Neural crest cell (in vitro differentiated cells): ENCODE results near the gene PODN. TPM values are rescaled to one million over a fixed set of nuclear protein-coding genes. Genes with fewer than 3 reads are reported as not detected.
A peak's percentile ranks its signal among the peaks of the same experiment; 100 is the strongest.

Experiments used
- DNase-seq: peaks from one replicate; pipeline ENCODE4 v3.0.0; 2021; ENCODE audit warnings: low read depth, mixed read lengths, low spot score
- H3K27ac Mint-ChIP-seq: one replicate; pipeline ENCODE4 v1.8.0; 2021; ENCODE audit warnings: mild to moderate bottlenecking, mixed read lengths; ENCODE audit not compliant: unreplicated experiment
- H3K27me3 Mint-ChIP-seq: 2 replicates; pipeline ENCODE4 v1.8.0; 2021; ENCODE audit warnings: low read depth, mild to moderate bottlenecking, mixed read lengths
- H3K36me3 Mint-ChIP-seq: 2 replicates; pipeline ENCODE4 v1.8.0; 2021; ENCODE audit warnings: low read depth, mild to moderate bottlenecking, mixed read lengths
- H3K4me1 Mint-ChIP-seq: 2 replicates; pipeline ENCODE4 v1.8.0; 2021; ENCODE audit warnings: mixed read lengths
- H3K4me3 Mint-ChIP-seq: one replicate; pipeline ENCODE4 v1.8.0; 2021; ENCODE audit warnings: mild to moderate bottlenecking, mixed read lengths
- H3K9me3 Mint-ChIP-seq: 2 replicates; pipeline ENCODE4 v1.8.0; 2021; ENCODE audit warnings: mixed read lengths
- total RNA-seq: library from RNA; stranded (reverse); gene quantifications from 2 replicates; pipeline ENCODE4 v1.2.1, GENCODE V29; 2021
- TF ChIP-seq, protein P1 (sequence below): fragments of 200-600 bp; sonication (generic); conservative IDR thresholded peaks from 2 replicates; pipeline ENCODE4 v1.5.0; 2021; ENCODE audit warnings: antibody characterized with exemption, mild to moderate bottlenecking

Gene PODN
- total RNA-seq, 1 donor from 2014 or later: 0.65 TPM

DNA sequence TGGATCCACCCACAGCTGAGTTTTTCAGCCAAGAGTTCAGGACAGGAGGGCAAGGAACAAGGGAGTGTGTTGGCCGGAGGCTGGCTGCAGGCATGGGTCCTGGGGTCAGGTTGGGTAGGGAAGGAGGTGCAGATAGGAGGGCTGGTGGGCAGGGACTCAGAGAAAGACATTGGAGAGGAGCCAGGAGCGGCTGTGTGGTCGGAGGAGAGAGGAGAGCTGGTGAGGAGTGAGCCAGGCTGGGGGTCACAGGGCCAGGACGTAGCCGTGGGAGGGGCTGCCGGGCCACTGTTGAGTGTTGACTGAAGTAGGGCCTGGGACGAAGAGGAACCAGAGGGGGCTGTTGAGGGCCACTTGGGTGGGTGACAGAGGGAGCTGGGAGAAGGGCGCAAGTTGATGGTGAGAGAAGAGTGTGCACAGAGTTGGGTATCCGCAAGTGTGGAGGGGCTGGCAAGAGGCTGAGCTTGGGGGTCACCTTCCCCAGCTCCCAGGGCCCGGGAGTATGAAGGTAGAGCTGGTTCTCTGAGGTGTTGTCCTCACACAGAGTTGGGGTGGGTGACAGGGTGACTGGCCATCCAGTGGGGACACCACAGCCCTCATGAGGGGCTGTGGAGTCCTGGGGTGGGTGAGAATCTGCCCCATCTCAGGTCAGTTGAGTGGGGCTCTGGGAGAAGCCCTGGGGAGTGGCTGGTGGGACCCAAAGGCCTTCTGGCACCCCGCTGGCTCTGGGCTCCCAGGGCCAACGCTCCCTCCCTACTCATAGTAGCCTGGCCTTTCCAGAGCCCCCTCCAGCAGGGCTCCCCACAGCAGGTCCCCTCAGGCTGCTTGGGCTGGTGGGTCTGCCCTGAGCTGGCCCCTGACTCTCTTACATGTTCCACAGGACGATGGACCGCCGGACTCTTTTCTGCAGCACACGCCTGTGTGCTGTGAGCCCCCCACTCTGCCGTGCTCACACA is 21.9 kb downstream of the PODN start:
- H3K4me3 Mint-ChIP-seq: no peak overlapping the region
- H3K27ac Mint-ChIP-seq: peak overlapping the region; percentile 44

DNA sequence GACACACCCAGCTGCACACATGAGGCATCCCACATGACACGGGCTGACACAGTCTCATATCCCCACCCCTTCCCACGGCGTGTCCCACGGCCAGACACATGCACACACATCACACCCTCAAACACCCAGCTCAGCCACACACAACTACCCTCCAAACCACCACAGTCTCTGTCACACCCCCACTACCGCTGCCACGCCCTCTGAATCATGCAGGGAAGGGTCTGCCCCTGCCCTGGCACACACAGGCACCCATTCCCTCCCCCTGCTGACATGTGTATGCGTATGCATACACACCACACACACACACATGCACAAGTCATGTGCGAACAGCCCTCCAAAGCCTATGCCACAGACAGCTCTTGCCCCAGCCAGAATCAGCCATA is 22.6 kb downstream of the PODN start:
- H3K36me3 Mint-ChIP-seq: no peaks in the 10 kb centered on the region
- H3K27ac Mint-ChIP-seq: peak overlapping the region; percentile 44
- no peak for DNase-seq
- H3K27me3 Mint-ChIP-seq: no peaks in the 10 kb centered on the region
- no peaks in the 10 kb centered on the region for H3K9me3 Mint-ChIP-seq
- peaks cover 14% of the 10 kb centered on the region for H3K4me1 Mint-ChIP-seq
- TF ChIP-seq, protein P1, sequence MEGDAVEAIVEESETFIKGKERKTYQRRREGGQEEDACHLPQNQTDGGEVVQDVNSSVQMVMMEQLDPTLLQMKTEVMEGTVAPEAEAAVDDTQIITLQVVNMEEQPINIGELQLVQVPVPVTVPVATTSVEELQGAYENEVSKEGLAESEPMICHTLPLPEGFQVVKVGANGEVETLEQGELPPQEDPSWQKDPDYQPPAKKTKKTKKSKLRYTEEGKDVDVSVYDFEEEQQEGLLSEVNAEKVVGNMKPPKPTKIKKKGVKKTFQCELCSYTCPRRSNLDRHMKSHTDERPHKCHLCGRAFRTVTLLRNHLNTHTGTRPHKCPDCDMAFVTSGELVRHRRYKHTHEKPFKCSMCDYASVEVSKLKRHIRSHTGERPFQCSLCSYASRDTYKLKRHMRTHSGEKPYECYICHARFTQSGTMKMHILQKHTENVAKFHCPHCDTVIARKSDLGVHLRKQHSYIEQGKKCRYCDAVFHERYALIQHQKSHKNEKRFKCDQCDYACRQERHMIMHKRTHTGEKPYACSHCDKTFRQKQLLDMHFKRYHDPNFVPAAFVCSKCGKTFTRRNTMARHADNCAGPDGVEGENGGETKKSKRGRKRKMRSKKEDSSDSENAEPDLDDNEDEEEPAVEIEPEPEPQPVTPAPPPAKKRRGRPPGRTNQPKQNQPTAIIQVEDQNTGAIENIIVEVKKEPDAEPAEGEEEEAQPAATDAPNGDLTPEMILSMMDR: no peak
- no peak overlapping the region for H3K4me3 Mint-ChIP-seq

More for the DNA sequence above, 21.9 kb downstream of the PODN start:
- H3K27me3 Mint-ChIP-seq: no peaks in the 10 kb centered on the region
- no peaks in the 10 kb centered on the region for H3K36me3 Mint-ChIP-seq
- TF ChIP-seq, protein P1: no peak
- DNase-seq: no peak
- no peaks in the 10 kb centered on the region for H3K9me3 Mint-ChIP-seq
- H3K4me1 Mint-ChIP-seq: peaks cover 14% of the 10 kb centered on the region

DNA sequence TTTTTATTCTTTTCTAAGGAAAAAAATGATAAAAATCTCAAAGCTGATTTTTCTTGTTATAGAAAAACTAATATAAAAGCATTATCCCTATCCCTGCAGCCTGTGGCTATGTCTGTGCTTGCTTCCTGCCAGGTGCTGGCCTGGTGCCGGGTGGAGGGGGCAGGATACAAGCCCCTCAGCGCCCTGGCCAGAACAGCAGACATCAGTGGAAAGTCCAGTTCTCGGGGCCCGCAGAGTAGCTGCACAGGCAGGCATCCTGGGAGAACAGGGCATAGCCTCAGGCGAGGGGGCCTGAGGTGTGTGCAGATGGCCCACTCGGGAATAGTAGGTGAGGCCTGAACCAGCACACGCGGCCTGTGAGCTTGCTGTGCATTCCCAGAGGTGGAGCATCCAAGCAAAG is 23.4 kb downstream of the PODN start:
- DNase-seq: no peak
- Mint-ChIP-seq H3K27me3 (no peaks in the 10 kb centered on the region), H3K27ac (no peak overlapping the region), H3K4me1 (peaks cover 14% of the 10 kb centered on the region), H3K9me3 (no peaks in the 10 kb centered on the region), H3K36me3 (no peaks in the 10 kb centered on the region), H3K4me3 (no peak overlapping the region)
- TF ChIP-seq, protein P1: no peak

DNA sequence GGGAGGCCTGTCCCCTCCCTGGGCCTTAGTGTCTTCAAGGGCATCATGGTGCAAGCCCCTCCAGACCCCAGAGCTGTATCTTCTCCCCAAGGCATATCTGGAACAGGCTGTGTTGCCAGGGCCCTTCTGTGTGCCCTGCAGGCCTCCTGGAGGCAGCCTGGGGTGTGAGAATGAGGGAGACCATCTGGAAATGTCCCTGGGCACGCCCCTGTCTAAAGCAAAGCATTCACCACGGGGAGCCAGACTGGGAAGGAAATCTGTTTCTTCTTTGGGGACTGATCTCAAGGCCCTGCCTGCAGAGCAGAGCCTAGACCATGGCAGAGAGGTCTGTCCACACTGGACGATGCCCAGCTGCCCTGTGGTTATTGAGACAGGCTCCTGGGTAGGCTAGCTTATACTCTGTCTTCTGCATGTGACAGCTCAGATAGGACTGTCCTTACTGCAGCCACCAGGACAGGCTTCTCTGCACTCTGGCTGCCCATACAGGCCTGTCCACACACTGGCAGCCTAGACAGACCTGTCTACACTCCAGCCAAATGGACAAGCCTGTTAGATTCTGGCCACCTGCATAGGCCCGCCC is 24.6 kb downstream of the PODN start:
- TF ChIP-seq, protein P1: no peak
- Mint-ChIP-seq H3K27ac (no peak overlapping the region), H3K4me3 (no peak overlapping the region), H3K27me3 (no peaks in the 10 kb centered on the region), H3K9me3 (no peaks in the 10 kb centered on the region), H3K4me1 (peaks cover 14% of the 10 kb centered on the region), H3K36me3 (no peaks in the 10 kb centered on the region)
- DNase-seq: no peak

DNA sequence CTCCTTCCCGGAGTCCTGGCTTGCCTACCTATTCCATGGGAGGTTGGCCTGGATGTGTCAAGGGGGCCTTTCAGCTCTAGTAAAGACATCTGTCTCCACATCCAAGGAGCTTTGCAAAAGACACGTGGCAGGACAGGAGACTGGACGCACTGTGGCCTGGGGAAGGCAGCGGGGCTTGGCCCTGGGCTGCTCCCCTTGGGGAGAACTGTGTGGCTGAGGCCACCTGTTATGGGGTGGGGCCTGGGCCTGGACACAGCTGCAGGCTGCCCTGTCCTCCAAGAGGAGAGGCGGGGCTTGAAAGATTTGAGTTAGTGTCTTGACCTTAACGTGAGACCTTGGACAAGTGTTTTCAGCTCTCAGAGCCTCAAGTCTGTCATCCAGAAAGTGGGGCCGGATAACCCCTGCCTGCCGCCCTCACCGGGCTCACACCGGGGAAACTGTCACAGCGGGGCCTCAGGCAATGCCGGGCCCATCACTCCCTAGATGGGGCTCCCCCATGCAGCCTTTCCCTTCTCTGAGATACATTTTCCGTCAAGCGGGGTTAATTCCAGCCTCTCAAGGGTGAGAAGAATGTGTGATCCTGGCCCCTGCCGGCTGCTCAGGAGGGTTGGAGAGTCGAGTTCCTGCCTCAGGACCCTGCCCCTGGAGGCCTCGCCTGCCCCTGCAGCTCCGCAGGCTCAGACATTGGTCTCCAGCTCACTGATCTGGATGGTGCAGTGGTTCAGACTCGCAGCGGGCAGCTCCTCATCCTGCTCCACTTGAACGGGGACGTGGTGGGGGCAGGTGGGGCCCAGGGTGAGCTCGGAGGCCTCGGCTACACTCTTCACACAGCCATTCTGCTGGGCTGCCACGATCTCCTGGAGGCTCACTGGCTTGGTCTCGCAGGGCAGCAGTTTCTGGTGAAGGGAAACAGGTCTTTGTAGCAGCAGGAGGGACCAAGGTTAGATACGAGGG is 25.6 kb downstream of the PODN start:
- Mint-ChIP-seq H3K9me3 (no peaks in the 10 kb centered on the region), H3K36me3 (no peaks in the 10 kb centered on the region), H3K27ac (peak overlapping the region; percentile 62), H3K4me3 (no peak overlapping the region), H3K4me1 (peaks cover 9% of the 10 kb centered on the region), H3K27me3 (no peaks in the 10 kb centered on the region)
- TF ChIP-seq, protein P1: peak; percentile 34
- no peak for DNase-seq
